GM19023 (cell line): ENCODE measurements around the gene ZDHHC9.

Source experiments
- ATAC-seq: cut with Tn5 transposase; IDR thresholded peaks from one replicate; pipeline ENCODE4 v1.9.1; 2021; ENCODE audit warnings: mild to moderate bottlenecking, moderate library complexity; ENCODE audit not compliant: unreplicated experiment

Gene ZDHHC9

DNA sequence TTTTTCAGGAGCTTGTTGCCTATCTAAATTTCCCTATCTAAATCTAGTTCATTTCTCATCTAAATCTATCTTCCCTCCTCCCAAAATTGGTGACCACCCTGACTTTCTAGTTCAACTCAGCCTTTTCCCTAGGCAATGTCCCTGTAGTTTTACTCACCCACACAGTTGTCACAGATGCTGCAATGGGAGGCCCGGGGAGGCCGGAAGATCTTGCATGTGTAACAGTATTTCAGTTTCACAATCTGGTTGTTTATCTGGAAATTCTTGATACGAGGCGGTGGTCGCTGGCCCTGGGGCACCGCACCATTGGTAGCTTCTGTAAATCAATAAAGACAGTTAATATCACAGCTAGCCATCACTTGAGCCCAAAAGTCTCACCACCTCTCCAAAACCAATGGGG lies 20.2 kb downstream of the ZDHHC9 start:
- ATAC-seq, result no peak

DNA sequence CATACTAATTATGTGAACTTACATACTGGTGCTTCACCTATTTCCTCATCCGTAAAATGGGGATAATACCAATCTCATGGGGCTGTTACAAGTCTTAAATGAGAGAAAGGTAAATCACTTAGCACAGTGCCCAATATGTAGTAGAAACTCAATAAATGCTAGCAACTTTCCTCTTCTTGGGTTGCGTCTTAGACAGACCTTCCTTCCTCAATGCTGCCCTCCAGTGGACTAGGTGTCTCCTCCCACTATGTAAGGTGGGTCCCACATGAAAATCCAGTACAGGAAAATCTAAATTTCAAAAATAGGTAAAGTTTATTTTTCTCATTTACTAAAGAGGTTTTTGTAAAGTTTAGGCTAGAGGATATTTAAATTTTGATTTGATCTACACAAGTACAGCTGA lies 20.6 kb downstream of the ZDHHC9 start:
- ATAC-seq, result peak; percentile 72

DNA sequence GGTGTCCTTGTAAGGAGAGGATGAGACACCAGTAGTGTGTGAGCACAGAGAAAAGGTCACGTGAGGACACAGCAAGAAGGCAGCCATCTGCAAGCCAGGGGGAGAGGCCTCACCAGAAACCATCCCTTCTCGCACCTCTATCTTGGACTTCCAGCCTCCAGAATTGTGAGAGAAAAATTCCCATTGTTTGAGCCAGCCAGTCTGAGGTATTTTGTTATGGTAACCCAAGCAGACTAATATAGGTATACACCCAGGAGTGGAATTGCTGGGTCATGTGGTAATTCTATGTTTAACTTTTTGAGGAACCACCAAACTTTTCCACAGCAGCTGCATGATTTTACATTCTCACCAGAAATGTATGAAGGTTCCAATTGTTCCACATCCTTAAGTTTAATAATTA lies 25.6 kb downstream of the ZDHHC9 start:
- ATAC-seq, result no peak

DNA sequence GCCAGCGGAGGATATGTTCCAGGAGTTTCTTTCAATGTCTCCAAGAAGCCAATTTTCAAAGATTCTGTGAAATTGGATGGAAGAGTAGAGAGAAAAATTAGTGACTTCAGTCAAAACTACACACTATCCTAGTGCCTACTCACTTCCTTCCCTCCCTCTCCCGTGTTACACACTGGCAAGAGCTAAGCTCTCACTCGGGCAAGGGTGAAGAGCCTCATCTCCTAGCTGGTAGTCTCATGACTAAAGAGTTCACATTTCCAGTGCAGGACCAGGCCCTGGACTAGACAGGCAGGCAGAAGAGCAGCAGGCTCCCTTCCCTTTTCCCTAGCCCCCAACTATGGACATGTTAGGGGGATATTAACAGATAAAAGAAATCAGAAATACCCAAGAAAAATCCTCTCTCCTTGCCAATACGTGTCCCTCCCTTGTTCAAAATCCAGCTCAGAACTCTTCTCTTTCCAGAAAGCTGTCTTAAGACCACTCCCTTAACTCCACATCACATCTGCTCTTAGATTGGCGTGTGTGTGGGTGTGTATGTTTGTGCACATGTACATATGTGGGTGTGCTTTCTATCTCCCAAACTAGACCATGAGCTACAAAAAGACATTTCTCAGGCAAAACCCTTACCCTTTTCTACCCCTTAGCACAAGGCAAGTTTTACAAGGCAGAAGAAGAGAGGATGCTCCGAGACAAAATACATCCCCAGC lies 29.9 kb downstream of the ZDHHC9 start:
- ATAC-seq, result no peak

DNA sequence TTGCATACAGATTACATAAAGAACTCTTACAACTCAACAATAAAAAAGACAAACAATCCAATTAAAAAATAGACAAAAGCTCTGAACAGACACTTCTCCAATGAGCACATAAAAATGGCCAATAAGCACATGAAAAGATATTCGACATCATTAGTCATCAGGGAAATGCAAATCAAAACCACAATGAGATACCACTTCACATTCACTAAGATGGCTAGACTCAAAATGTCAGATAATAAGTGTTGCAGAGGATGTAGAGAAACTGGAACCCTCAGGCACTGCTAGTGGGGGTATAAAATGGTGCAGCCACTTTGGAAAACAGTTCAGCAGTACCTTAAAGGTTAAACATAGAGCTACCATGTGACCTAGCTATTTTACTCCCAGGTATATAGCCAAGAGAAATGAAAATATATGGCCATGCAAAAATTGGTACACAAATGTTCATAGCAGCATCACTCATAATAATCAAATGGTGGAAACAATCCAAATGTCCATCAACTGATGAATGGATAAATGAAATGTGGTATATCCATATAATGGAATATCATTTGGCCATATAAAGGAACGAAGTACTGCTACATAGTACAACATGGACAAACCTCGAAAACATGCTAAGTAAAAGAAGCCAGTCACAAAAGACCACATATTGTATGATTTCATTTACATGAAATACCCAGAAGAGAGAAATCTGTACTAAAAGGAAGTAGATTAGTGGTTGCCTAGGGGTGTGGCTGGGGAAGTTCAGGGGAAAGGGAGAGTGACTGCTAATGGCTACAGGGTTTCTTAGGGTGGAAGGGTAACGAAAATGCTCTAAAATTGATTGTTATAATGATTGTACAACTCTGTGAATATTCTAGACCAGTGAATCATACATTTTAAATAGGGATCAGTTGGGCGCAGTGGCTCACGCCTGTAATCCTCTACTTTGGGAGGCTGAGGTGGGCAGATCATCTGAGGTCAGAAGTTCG lies 34.6 kb downstream of the ZDHHC9 start:
- ATAC-seq, result no peak

DNA sequence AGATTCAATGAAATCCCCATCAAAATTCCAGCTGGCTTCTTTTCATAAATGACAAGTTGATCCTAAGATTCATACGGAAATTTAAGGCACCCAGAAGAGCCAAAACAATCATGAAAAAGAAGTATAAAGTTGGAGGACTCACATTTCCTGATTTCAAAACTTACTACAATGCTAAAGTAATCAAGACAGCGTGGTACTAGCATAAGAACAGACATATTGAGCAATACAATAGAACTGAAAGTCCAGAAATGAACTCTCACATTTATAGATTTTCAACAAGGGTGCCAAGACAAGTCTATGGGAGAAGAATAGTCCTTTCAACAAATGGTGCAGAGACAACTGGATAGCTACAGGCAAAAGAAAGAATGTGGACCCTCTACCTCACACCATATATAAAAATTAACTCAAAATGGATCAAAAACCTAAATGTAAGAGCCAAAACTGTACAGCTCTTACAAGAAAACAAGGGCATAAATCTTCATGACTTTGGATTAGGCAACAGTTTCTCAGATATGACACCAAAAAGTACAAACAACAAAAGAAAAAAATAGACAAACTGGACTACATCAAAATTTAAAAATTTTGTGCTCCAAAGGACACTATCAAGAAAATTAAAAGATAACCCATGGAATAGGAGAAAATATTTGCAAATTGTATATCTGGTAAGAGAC lies 35.4 kb downstream of the ZDHHC9 start:
- ATAC-seq, result no peak

DNA sequence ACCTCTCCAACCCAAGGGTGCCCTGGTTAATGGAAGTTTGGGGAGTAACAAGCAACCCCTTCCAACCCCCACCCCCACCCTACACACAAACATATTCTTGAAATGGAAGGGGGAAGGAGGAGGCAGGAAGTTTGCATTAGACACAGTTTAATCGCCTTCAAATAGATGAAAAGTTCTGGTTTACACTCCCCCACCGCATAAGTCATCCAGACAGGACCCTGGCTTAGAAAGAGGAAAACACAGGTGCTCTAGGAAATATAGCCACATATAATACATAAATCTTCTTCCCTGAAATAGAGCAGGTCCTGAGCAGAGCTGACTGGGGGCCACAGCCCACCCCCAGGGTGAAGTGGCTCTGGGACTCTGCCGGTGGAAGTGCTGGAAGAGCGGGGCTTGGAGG lies 38.9 kb downstream of the ZDHHC9 start:
- no peak for ATAC-seq

DNA sequence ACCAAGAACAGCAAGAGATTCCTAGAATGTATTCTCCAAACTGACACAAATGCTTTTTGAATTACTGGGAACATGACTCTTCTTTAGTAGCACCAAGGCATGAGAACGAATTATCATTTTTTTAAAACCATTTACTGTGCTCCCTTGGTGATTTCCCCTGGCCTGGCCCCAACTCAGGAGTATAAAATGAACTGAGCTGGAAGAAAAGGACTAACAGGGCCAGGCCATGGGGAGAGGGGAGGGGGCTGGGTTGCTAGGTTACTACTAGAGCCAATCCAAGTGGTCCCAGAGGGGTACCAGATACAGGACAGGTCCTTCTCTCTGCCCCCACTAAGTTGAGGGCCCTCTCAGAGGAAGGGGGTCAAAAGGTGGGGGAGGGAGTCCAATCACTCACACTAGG lies 40.8 kb downstream of the ZDHHC9 start:
- no peak for ATAC-seq

DNA sequence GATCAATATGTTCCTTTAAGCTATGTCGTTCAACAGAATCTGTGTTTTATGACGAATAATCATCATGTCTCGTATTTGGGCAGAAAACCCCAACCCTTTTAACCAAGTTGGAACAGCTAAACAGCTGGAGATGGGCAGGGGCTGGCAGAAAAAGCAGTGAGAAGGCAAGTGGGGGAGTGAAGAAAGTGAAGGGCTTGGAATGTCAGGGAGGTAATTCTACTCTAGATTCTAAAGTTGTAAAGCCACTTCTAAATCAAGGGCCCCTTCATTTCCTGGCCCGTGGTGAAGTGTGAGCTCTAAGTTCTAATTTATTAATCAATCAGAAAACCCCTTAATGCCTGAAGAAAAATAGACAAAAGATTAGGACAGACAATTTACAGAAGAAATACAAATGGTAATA lies 43.5 kb downstream of the ZDHHC9 start:
- no peak for ATAC-seq

DNA sequence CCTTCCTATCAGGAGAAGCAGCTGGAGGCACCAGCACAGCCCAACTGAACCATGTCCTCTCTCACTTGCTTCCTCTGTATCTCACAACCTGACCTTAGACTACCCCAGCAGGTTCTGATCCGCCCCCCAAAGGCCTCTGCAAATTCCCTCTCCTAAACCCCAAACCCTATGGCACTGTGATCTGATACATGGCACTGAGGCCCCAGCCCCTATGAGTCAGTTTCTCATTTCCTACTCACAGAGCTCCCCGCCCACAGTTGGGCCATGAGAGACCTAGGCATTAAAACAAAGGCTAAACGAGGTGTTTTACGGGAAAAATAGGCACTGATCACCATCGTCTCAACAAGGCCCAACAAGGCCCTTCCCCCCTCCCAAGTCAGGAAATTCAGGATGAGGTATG lies 44.8 kb downstream of the ZDHHC9 start:
- no peak for ATAC-seq

DNA sequence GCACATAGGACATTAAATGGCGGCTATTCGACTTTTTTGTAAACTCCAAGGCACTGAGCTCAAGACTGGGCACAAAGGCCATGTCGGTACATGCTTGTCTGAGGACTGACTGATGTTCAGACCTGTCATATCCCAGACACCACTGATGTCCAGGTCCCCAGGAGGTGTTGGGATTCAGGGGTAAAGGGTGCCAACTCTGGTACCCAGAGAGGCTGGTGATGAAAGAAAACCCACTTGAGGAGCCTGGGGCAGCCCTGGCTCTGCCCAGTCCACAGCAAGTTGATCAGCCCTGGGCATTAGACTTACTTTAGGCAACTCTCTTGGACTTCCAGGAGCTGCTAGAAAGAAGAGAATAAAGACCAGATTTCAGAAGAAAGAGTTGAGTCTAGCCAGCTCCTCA lies 45.2 kb downstream of the ZDHHC9 start:
- ATAC-seq, result no peak

DNA sequence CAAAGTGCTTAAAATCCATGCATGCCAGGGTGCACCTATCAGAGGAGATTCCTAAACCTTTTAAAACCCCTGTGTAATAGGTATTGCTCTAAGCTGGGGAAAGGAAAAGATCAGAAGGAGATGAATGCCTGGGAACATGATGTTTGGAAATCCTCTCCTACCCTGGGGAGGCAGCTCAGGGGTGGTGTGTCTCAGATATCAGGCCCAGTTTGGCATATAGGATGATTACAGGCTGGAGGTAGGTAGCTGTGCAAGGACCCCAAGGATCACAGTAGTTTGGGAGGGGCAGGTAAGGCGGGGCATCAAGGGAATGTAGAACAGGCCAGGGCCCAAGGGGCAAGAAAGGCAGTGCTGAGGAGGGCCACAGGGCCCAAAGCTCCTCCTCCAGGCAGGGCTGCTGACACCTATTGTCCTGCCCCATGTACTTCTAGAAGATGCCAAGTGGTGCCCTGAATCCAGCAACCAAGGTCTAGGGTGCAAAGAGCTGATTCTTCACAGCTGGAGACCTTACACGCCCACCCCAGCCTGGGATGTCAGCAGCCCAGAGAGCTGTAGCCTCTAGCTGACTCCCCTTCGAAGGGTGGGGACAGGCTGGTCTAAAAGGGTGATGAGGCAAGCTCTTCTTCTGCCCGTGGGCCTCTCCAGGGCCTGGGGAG lies 46.3 kb downstream of the ZDHHC9 start:
- ATAC-seq, result no peak

DNA sequence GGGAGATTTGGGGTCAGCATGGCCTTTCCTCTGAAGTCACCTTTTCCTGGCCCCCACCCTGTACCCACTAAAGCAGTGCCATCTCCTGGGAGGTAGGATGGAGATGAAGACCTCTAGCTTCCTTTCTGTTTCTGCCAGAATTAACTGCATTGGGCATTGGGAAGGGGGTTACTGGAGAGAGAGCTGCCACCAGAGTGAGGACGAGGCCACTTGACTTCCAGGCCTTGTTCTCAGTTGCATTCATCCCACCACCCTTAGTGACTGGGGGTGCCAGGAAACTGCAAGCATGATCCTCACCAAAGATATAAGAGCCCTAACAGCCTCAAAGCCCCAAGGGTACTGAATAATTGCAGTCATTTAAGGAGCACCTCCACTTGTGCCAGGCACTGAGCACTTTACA lies 48.1 kb downstream of the ZDHHC9 start:
- no peak for ATAC-seq

DNA sequence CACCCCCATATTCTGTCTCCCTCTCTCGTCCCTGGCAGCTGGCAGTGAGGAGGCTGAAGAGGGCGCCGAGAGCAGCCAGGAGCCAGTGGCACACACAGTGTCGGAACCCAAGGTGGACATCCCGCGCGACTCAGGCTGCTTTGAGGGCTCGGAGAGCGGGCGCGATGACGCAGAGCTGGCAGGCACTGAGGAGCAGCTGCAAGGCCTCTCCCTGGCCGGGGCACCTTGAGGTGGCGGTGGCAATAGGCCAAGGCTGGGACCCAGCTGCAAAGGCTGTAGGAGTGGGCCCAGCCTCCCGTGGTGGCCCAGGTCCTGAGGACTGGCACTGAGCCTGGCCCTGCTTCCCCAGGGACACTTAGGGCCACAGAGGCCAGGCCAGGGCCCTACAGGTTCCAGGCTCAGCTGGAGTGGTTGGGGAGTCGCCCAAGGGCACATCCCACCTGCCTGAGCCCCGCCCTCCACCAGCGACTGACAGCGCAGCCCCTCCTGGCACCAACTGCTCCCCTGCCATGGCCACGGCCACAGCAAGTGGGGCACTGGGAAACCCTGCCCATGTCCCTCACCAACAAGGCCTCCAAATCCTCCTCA lies 50.0 kb downstream of the ZDHHC9 start:
- no peak for ATAC-seq

DNA sequence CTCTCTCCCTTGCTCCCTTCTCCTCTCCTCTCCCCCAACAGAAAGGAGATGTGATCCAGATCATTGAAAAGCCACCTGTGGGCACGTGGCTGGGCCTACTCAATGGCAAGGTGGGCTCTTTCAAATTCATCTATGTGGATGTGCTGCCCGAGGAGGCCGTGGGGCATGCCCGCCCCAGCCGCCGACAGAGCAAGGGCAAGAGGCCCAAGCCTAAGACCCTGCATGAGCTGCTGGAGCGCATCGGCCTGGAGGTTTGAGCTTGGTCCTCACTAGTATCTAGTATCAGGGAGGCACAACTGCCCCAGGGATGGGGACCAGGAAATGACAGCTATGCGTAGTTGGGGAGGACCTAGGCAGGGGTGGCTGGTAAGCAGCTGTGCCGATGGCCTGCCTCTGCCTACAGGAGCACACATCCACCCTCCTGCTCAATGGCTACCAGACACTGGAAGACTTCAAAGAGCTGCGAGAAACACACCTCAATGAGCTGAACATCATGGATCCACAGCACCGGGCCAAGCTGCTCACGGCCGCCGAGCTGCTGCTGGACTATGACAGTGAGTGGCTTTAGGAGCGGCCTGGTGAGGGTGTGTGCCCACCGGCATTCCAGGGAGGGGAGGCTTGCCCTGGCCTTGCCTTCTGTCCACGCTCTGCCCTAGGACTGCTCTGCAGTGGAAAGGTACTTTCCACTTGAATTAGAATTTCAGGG lies 50.9 kb downstream of the ZDHHC9 start:
- ATAC-seq, result no peak

DNA sequence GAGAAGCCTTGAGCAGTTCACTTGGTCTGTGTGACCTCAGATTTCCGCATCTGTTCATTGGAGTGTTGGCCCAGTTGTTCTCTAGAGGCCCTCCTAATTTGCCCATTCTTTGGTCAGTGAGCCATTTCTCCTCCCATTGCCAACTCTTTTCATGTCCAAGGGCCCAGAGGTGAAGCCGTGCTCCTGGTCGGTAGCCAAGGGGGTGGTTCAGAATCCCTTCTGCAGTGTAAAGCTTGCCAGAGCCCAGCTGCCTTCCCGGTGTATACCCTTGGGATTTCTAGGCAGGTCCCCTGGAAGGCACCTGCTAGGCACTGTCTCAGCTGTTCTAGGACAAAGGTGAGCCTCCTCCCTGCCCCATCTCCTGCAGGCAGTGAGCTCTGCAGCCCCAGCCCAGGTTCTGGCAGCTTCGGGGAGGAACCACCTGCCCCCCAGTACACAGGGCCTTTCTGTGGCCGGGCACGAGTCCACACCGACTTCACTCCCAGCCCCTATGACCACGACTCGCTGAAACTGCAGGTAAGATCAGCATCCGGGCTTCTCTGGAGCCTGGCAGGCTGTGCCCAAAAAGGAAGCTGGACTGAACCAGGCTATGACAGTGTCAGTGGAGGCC lies 51.6 kb downstream of the ZDHHC9 start:
- ATAC-seq, result no peak

DNA sequence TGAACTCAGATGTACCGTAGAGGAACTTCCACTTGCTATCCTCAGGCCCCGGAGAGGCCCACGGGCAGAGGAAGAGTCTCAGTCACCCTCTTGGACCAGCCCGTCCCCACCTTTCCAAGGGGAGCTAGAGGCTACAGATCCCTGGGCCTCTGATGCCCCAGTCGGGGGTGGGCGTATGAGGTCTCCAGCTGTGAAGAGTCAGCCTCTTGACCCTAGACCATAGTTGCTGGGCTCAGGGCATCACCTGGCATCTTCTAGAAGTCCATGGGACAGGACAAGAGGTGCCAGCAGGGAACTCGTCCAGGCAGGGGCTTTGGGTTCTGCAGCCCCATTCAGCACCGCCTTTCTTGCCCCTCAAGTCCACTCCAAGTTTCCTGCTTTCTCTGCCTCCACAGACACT lies 52.4 kb downstream of the ZDHHC9 start:
- no peak for ATAC-seq

DNA sequence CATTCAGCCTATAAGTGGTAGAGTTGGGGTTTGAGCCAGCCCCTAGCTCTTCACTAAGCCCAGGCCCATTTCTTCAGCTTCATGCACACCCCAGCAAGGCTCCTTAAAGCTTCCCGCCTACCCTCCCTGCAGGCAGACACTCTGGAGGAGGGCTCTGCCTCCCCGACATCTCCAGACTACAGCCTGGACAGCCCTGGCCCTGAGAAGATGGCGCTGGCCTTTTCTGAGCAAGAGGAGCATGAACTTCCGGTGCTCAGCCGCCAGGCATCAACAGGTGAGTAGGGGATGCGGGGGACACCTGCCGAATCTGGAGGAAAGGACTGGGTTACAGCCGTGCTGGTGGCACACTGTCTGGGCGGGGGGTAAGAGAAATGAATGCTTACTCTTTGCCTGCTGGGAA lies 52.9 kb downstream of the ZDHHC9 start:
- ATAC-seq, result no peak

DNA sequence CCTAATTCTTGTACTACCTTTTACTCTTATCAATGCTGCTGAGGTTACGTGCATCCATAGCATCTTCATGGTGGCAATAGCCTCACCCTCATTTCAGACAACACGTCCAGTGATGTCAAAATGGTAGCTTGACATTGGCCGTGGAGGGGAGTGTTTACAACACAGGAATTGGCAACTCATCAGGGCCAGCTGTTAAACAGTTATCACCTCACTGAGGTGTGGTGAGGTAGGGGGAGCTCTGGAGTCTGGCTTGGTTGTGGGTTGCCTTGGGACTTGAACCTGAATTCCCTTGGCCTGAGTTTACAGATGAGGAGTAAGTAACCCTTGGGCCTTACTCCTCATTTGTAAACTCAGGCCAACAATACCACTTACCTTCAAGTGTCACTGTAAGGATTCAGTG lies 53.5 kb downstream of the ZDHHC9 start:
- no peak for ATAC-seq

DNA sequence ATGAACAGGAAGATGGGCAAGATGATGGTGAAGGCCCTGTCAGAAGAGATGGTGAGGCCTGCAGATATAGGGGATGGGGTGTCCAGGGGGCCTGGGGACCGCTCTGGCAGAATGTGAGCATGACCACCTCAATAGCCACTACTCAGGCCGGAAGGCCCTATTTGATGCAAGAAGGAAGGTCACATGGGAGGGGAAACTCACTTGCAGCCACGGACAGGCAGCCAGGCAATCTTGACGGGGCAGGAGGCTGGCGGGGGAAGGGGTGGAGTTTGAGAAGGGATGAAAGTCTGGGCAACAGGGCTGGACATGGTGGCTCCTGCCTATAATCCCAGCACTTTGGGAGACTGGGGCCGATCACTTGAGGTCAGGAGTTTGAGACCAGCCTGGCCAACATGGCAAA lies 55.2 kb downstream of the ZDHHC9 start:
- no peak for ATAC-seq
